ENCODE data around the gene ANKS1A. TPM values are rescaled to one million over a fixed set of nuclear protein-coding genes. Genes with fewer than 3 reads are reported as not detected.

ANKS1A gene
- total RNA-seq, result 12.6 and 14.2 TPM in 2 replicates

GRCh38 chr6:34888874-34889555, at the start of gene ANKS1A:
TSS of gene ANKS1A (plus strand) at chr6:34889255. CDS start at chr6:34889403, 148 bp downstream.

GRCh38 chr6:34887753-34888513, 1.1 kb upstream of the ANKS1A start, which contains the start of gene TAF11:
TSS of gene TAF11 (minus strand) at chr6:34888042. CDS start at chr6:34887957, 85 bp downstream.

Other genes starting within 250 kb of the ANKS1A start
- gene ILRUN, start 192.5 kb upstream of the ANKS1A start, total RNA-seq, result 34.4 and 37.7 TPM in 2 replicates
- gene SNRPC, start 131.8 kb upstream of the ANKS1A start, total RNA-seq, result 176 and 205 TPM in 2 replicates
- 6.1 and 7.1 TPM in 2 replicates for gene BLTP3A, start 97.2 kb upstream of the ANKS1A start, total RNA-seq
- gene TAF11, start 1.2 kb upstream of the ANKS1A start, total RNA-seq, result 32.0 and 34.0 TPM in 2 replicates

Measured in mammary microvascular endothelial cell (primary cell).